Erythroblast (primary cell): ENCODE results near the gene CDH13.

ENCODE experiments used
- GATA1 ChIP-seq: IDR thresholded peaks from 2 replicates; pipeline ENCODE4 v1.6.1; 2011; ENCODE audit warnings: low read depth, mild to moderate bottlenecking, control low read depth, low read length, moderate library complexity
- POLR2A ChIP-seq: IDR thresholded peaks from 2 replicates; pipeline ENCODE4 v1.6.1; 2011; ENCODE audit warnings: mild to moderate bottlenecking, low read length

DNA sequence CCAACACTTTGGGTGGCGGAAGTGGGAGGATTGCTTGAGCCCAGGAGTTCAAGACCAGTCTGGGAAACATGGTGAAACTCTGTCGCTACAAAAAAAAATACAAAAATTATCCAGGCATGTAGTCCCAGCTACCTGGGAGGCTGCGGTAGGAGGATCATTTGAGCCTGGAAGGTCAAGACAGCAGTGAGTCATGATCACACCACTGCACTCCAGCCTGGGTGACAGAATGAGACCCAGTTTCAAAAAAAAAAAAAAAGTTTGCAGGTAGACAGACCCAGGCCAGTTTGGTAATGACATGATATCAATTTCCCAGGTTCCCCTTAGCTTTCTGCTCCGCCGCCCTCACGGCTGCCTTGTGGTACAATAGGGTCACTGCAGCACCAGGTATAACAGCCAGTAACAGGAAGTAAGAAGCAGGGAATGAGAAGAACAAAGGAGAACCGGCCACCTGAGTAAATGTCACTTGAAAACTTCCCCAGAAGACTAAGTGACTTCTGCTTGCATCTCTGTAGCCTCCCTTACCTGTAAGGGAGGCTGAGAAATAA, 979.8 kb downstream of the CDH13 start:
- TF ChIP-seq POLR2A (no peak), GATA1 (no peak)
